ENCODE measurements around the gene CHMP2B.

GRCh38 chr3:87272718-87273341 is 45.7 kb downstream of the CHMP2B start:
- TF ChIP-seq CTCF (tag by site-specific recombination; IDR thresholded peaks at IDR 0.05) (no peak), ZNF274 (IDR thresholded peaks at IDR 0.05; ENCODE audit: low read length) (no peak), ZNF274 (tag by site-specific recombination; IDR thresholded peaks at IDR 0.05; ENCODE audit: borderline replicate concordance) (no peak)
